Endodermal cell (in vitro differentiated cells): ENCODE measurements around the gene PRDM5. TPM values are rescaled to one million over a fixed set of nuclear protein-coding genes. Genes with fewer than 3 reads are reported as not detected.

Experiments used
- DNase-seq: peaks from one replicate; pipeline ENCODE4 v3.0.0-alpha.2; 2017
- H3K27ac ChIP-seq: 2 replicates; pipeline ENCODE4 v1.5.1; 2013; ENCODE audit warnings: mild to moderate bottlenecking, low read depth, low read length, moderate library complexity
- H3K27me3 ChIP-seq: 2 replicates; pipeline ENCODE4 v1.6.1; 2013; ENCODE audit warnings: mild to moderate bottlenecking, low read length, moderate library complexity; ENCODE audit not compliant: insufficient read depth, control insufficient read depth, poor library complexity, severe bottlenecking
- H3K36me3 ChIP-seq: 2 replicates; pipeline ENCODE4 v1.7.0; 2013; ENCODE audit warnings: mild to moderate bottlenecking, low read length, moderate library complexity; ENCODE audit not compliant: control insufficient read depth, insufficient read depth
- H3K4me1 ChIP-seq: one replicate; pipeline ENCODE4 v1.7.0; 2013; ENCODE audit warnings: low read length; ENCODE audit not compliant: control insufficient read depth, insufficient read depth
- H3K4me3 ChIP-seq: 2 replicates; pipeline ENCODE4 v1.5.1; 2013; ENCODE audit warnings: mild to moderate bottlenecking, low read length, moderate library complexity
- H3K9ac ChIP-seq: 2 replicates; pipeline ENCODE4 v1.6.1; 2013; ENCODE audit warnings: mild to moderate bottlenecking, low read length, moderate library complexity; ENCODE audit not compliant: poor library complexity, severe bottlenecking; ENCODE audit errors: extremely low read depth
- H3K9me3 ChIP-seq: 2 replicates; pipeline ENCODE4 v1.6.1; 2013; ENCODE audit warnings: mild to moderate bottlenecking, low read length, moderate library complexity; ENCODE audit not compliant: control insufficient read depth
- H3K27ac Mint-ChIP-seq: 2 replicates; pipeline ENCODE4 v1.8.0; 2020; ENCODE audit warnings: mixed read lengths
- H3K27me3 Mint-ChIP-seq: 2 replicates; pipeline ENCODE4 v1.8.0; 2021; ENCODE audit warnings: mild to moderate bottlenecking, mixed read lengths; ENCODE audit not compliant: insufficient read depth
- H3K36me3 Mint-ChIP-seq: 2 replicates; pipeline ENCODE4 v1.8.0; 2020; ENCODE audit warnings: low read depth, mixed read lengths
- H3K4me1 Mint-ChIP-seq: 2 replicates; pipeline ENCODE4 v1.8.0; 2020; ENCODE audit warnings: mixed read lengths
- H3K4me3 Mint-ChIP-seq: 2 replicates; pipeline ENCODE4 v1.8.0; 2020; ENCODE audit warnings: mild to moderate bottlenecking, moderate library complexity, mixed read lengths
- H3K9me3 Mint-ChIP-seq: 2 replicates; pipeline ENCODE4 v1.8.0; 2020; ENCODE audit warnings: mild to moderate bottlenecking, mixed read lengths
- WGBS, 2 experiments: methylation state at CpG; one replicate each; pipeline versions ENCODE4 v1.1.5 to v1.1.7; 2013; ENCODE audit warnings: missing lambda C conversion rate in 2 of 2, mixed read lengths in 1 of 2; ENCODE audit not compliant: insufficient coverage in 1 of 2, insufficient read length in 1 of 2; 5-methylcytosine and 5-hydroxymethylcytosine counted together
- total RNA-seq, 2 donors: library from RNA; stranded (reverse); fragmentation: NEBNext Ultra II Directional in 1 of 2; extraction: Animal tissue kit (Norgen Biotek cat#: 25700) in 1 of 2; gene quantifications; 2 replicates in 1 of 2; 3 replicates in 1 of 2; pipeline ENCODE4 v1.2.1, GENCODE V29; 2021
- TF ChIP-seq, protein P1 (sequence below): fragments of 200-600 bp; sonication (generic); conservative IDR thresholded peaks from 2 replicates; pipeline ENCODE4 v1.5.0; 2021; ENCODE audit warnings: antibody characterized with exemption, mild to moderate bottlenecking

Gene PRDM5
- total RNA-seq, 2 donors from 2014 or later: 18.3 to 19.1 TPM

DNA sequence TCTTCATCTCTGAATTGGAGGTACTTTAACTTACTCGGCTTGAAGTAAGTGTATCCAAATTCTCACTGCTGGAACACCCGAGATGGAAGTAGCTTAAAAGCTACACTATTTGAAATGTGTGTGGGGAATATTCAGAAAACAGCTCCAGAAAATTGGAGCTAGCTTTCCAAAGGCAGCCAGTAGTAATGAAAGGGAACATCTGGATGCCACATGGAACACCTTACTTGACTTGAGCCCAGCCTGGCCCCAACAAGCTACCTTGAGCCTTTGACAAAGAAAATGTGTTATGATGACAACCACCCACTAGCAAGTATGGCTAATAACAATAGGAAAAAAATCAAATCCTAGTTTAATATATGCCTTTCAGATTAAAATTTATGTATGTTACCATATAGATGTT is 161.5 kb downstream of the PRDM5 start:
- H3K27me3 Mint-ChIP-seq: no peaks in the 10 kb centered on the region
- H3K27ac Mint-ChIP-seq: no peak overlapping the region
- no peaks in the 10 kb centered on the region for H3K4me1 Mint-ChIP-seq
- H3K36me3 Mint-ChIP-seq: no peaks in the 10 kb centered on the region
- no peak overlapping the region for H3K4me3 Mint-ChIP-seq
- Histone ChIP-seq H3K27ac (no peak overlapping the region), H3K9ac (no peak overlapping the region), H3K4me3 (no peak overlapping the region), H3K36me3 (no peaks in the 10 kb centered on the region), H3K27me3 (no peaks in the 10 kb centered on the region), H3K9me3 (no peaks in the 10 kb centered on the region), H3K4me1 (no peaks in the 10 kb centered on the region)
- no peaks in the 10 kb centered on the region for H3K9me3 Mint-ChIP-seq
- TF ChIP-seq, protein P1, sequence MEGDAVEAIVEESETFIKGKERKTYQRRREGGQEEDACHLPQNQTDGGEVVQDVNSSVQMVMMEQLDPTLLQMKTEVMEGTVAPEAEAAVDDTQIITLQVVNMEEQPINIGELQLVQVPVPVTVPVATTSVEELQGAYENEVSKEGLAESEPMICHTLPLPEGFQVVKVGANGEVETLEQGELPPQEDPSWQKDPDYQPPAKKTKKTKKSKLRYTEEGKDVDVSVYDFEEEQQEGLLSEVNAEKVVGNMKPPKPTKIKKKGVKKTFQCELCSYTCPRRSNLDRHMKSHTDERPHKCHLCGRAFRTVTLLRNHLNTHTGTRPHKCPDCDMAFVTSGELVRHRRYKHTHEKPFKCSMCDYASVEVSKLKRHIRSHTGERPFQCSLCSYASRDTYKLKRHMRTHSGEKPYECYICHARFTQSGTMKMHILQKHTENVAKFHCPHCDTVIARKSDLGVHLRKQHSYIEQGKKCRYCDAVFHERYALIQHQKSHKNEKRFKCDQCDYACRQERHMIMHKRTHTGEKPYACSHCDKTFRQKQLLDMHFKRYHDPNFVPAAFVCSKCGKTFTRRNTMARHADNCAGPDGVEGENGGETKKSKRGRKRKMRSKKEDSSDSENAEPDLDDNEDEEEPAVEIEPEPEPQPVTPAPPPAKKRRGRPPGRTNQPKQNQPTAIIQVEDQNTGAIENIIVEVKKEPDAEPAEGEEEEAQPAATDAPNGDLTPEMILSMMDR: no peak
- 89% methylated on average over 2 of the region's 2 CpGs for WGBS, 2 experiments
- DNase-seq: no peak

DNA sequence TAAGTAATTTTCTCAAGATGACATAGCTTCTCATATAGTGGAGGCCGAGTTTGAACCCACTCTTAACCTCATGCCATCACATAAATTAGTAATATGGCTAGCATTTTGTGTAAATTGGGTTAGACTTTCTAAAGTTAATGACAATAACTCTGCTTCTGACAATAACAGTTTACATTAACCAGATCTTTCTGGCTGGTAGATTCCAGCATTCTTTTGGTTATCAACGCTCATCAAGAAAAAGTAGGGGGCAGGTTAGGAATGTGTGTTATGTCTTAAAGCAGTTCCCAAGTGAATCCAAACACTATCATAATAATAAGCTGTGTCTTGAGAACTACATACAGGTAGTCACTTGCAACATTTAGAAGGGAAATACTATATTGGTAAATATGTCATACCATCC is 162.5 kb downstream of the PRDM5 start:
- H3K9me3 Mint-ChIP-seq: no peaks in the 10 kb centered on the region
- 100% methylated on average over 2 of the region's 2 CpGs; no CpG with 5 or more reads in 1 of the 2 experiments for WGBS, 2 experiments
- H3K36me3 Mint-ChIP-seq: no peaks in the 10 kb centered on the region
- DNase-seq: no peak
- no peak overlapping the region for H3K4me3 Mint-ChIP-seq
- TF ChIP-seq, protein P1: no peak
- H3K36me3 ChIP-seq: no peaks in the 10 kb centered on the region
- no peaks in the 10 kb centered on the region for H3K9me3 ChIP-seq
- H3K4me3 ChIP-seq: no peak overlapping the region
- H3K27me3 Mint-ChIP-seq: no peaks in the 10 kb centered on the region
- H3K27me3 ChIP-seq: no peaks in the 10 kb centered on the region
- H3K4me1 Mint-ChIP-seq: no peaks in the 10 kb centered on the region
- no peak overlapping the region for H3K9ac ChIP-seq
- no peak overlapping the region for H3K27ac Mint-ChIP-seq
- no peak overlapping the region for H3K27ac ChIP-seq
- no peaks in the 10 kb centered on the region for H3K4me1 ChIP-seq

DNA sequence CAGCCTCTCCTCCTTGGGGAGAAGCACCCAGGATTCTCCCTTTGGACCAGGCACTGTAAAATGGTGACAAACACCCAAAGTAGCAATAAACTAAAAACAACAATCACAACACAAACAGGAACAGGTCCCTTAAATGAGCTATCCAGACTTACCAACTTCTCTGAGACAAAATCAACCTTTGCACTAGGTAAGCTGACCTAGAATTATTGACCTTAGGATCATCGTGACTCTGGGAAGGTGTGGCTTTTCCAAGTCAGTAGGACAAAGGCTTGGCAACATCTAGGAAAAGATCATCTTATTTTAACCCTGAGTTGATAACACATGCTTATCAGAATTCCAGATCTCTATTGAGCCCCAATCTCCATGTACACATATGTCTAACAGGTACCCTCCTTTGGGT is 166.7 kb downstream of the PRDM5 start:
- peaks cover 10% of the 10 kb centered on the region for H3K36me3 Mint-ChIP-seq
- H3K27ac Mint-ChIP-seq: no peak overlapping the region
- Histone ChIP-seq H3K27me3 (no peaks in the 10 kb centered on the region), H3K9me3 (peaks cover 9% of the 10 kb centered on the region), H3K9ac (no peak overlapping the region), H3K27ac (no peak overlapping the region), H3K36me3 (no peaks in the 10 kb centered on the region), H3K4me1 (no peaks in the 10 kb centered on the region), H3K4me3 (no peak overlapping the region)
- H3K4me3 Mint-ChIP-seq: no peak overlapping the region
- TF ChIP-seq, protein P1: no peak
- H3K9me3 Mint-ChIP-seq: peaks cover 9% of the 10 kb centered on the region
- no peak for DNase-seq
- H3K4me1 Mint-ChIP-seq: peaks cover 2% of the 10 kb centered on the region
- H3K27me3 Mint-ChIP-seq: no peaks in the 10 kb centered on the region
- 88 to 95% methylated on average over 1 of the region's 1 CpG for WGBS, 2 experiments
